PC-9 (cell line): ENCODE results near the gene CCL4.

Experiments used
- EZH2 ChIP-seq: fragments of 200-600 bp; sonication (generic); IDR thresholded peaks from 2 replicates; pipeline ENCODE4 v1.8.0; 2017; ENCODE audit warnings: antibody characterized with exemption, low read depth
- TF ChIP-seq, protein P1 (sequence below): fragments of 200-600 bp; sonication (generic); conservative IDR thresholded peaks from 2 replicates; pipeline ENCODE4 v1.6.1; 2017; ENCODE audit warnings: mixed run types, antibody characterized with exemption, mild to moderate bottlenecking, moderate library complexity

- TF ChIP-seq, protein P1, sequence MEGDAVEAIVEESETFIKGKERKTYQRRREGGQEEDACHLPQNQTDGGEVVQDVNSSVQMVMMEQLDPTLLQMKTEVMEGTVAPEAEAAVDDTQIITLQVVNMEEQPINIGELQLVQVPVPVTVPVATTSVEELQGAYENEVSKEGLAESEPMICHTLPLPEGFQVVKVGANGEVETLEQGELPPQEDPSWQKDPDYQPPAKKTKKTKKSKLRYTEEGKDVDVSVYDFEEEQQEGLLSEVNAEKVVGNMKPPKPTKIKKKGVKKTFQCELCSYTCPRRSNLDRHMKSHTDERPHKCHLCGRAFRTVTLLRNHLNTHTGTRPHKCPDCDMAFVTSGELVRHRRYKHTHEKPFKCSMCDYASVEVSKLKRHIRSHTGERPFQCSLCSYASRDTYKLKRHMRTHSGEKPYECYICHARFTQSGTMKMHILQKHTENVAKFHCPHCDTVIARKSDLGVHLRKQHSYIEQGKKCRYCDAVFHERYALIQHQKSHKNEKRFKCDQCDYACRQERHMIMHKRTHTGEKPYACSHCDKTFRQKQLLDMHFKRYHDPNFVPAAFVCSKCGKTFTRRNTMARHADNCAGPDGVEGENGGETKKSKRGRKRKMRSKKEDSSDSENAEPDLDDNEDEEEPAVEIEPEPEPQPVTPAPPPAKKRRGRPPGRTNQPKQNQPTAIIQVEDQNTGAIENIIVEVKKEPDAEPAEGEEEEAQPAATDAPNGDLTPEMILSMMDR: no peak
- TF ChIP-seq EZH2: no peak
These were observed 48.5 kb upstream of the CCL4 start for GRCh38 chr17:36055171-36055570.
